ENCODE measurements around the gene GEMIN7.

The GEMIN7 gene, protein sequence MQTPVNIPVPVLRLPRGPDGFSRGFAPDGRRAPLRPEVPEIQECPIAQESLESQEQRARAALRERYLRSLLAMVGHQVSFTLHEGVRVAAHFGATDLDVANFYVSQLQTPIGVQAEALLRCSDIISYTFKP

GRCh38 chr19:45079063-45079910 lies at the start of gene GEMIN7:
Gene GEMIN7 (plus strand): TSS chr19:45079260. CDS start chr19:45090115, 10,855 bp downstream.
- peak; percentile 85 for DNase-seq (ENCODE audit: low spot score)

GRCh38 chr19:45030825-45031224 lies 48.2 kb upstream of the GEMIN7 start:
- no peak for DNase-seq (ENCODE audit: low spot score)

- DNase-seq (ENCODE audit: low spot score): no peak
Measured at GRCh38 chr19:45032421-45032820, 46.6 kb upstream of the GEMIN7 start.

- no peak for DNase-seq (ENCODE audit: low spot score)
Measured at GRCh38 chr19:45035755-45036154, 43.3 kb upstream of the GEMIN7 start.

DNA sequence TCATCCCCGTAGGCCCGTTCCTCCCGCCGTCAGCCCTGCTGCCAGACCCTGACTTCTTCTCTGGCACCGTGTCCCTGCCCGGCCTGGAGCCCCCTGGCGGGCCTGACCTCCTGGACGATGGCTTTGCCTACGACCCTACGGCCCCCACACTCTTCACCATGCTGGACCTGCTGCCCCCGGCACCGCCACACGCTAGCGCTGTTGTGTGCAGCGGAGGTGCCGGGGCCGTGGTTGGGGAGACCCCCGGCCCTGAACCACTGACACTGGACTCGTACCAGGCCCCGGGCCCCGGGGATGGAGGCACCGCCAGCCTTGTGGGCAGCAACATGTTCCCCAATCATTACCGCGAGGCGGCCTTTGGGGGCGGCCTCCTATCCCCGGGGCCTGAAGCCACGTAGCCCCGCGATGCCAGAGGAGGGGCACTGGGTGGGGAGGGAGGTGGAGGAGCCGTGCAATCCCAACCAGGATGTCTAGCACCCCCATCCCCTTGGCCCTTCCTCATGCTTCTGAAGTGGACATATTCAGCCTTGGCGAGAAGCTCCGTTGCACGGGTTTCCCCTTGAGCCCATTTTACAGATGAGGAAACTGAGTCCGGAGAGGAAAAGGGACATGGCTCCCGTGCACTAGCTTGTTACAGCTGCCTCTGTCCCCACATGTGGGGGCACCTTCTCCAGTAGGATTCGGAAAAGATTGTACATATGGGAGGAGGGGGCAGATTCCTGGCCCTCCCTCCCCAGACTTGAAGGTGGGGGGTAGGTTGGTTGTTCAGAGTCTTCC lies 41.5 kb upstream of the GEMIN7 start:
- no peak for DNase-seq (ENCODE audit: low spot score)

DNA sequence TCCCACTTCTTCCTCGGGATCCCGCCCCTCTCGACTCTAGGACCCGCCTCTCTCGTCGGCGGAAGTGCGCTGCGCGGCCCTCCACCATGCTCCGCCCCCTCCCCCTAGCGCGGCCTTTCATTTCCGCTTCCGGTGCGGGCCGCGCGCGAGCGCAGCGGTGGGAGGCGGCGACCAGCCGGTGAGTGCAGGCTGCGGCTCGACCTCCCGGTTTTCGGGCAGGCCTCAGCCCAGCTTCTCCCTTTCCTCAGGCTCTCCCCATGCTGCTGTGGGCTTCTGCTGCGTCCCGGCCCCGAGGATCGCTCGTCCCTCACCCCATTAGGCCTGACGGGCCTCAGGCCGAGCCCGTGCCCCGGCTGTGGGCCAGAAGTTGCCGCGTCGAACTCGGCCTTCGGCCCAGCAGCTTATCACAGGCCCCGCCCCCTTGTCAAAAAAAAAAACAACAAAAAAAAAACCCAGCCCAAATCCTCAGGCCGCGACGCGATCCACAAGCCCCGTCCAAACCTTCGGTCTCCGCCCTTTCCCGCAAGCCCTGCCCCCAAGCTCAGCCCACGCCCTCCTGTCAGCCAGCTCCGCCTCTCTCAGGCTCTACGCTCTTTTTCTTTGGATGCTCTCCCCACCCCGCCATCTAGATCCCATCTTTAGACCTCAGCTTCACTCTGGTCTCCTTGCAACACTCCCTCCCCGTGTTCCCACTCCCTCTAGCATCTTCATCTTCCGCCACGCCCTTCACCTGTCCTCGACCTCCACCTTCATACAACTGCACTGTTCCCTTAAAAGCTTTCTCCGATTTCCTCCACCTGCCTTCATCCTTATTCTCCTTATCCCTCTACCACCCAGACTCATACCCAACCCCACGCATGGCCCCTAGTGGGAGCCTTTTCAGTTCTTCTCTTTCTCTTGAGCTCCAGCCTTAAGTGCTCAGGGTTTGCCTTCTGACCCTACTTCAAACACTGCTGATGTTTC lies 39.8 kb upstream of the GEMIN7 start, which contains the start of gene CLASRP:
TSS of gene CLASRP (plus strand) at position 115 of the 963 bp plus-strand sequence. CDS start 1,168 bp downstream, outside the sequence.
- peak; percentile 93 for DNase-seq (ENCODE audit: low spot score)

- no peak for DNase-seq (ENCODE audit: low spot score)
Measured at GRCh38 chr19:45040059-45040771, 38.8 kb upstream of the GEMIN7 start.

- DNase-seq (ENCODE audit: low spot score): no peak
Measured at GRCh38 chr19:45041125-45041524, 37.9 kb upstream of the GEMIN7 start.

DNA sequence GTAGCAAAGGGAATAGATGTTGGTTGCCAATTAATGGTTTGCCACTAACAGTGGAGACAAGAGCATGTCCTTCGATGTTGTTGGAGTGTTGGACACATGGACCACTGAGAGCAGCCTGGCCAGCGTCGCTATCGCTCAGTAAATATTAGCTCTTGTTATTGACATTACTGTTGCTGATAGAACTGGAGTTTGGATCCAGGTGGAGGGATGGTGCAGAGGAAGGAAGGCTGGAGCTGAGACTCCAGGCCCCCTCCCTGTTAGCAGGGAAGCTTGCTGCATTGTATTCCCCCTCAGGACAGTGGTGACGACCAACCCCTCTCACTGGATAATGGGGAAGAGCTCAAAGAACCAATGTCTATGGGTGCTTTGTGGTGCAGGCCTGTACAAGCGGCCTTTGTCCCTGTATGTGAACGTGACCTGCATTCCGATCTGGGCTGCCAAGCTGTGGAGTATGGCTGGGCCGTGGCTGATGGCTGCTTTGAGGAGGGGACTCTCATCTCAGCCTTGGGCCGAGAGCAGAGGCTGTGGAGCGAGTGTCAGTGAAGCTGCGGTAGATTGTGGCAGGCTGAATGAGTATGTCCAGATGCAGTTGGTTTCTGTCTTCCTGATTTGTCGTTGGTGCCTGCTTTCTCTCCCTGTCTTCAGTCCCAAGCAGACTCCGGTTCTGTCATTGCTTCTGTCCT lies 33.2 kb upstream of the GEMIN7 start:
- DNase-seq (ENCODE audit: low spot score): no peak

DNA sequence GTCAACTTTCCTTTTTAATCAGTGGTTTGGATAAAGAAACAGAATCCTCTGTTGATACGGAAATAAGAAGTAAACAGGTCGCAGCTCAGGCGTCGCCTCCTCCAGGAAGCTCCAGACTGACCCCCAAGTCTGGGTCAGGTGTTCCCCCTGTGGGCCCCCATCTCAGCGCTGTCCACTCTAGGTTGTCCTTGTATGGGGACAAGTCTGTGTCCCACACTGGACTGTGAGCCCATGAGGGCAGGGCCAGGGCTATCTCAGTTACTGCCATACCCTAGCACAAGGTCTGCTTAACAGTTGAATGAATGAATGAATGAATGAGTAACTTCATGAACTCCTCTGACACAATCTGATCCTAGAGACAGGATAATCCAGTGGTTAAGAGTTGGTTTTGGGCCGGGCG lies 32.7 kb upstream of the GEMIN7 start:
- no peak for DNase-seq (ENCODE audit: low spot score)

- DNase-seq (ENCODE audit: low spot score): no peak
Measured at GRCh38 chr19:45047188-45047797, 31.8 kb upstream of the GEMIN7 start.

GRCh38 chr19:45049073-45049736 lies 29.9 kb upstream of the GEMIN7 start:
- DNase-seq (ENCODE audit: low spot score): no peak

GRCh38 chr19:45050036-45050435 lies 29.0 kb upstream of the GEMIN7 start:
- DNase-seq (ENCODE audit: low spot score): no peak

- no peak for DNase-seq (ENCODE audit: low spot score)
Measured at GRCh38 chr19:45051929-45052579, 27.0 kb upstream of the GEMIN7 start.

GRCh38 chr19:45056831-45057230 lies 22.2 kb upstream of the GEMIN7 start:
- no peak for DNase-seq (ENCODE audit: low spot score)

DNA sequence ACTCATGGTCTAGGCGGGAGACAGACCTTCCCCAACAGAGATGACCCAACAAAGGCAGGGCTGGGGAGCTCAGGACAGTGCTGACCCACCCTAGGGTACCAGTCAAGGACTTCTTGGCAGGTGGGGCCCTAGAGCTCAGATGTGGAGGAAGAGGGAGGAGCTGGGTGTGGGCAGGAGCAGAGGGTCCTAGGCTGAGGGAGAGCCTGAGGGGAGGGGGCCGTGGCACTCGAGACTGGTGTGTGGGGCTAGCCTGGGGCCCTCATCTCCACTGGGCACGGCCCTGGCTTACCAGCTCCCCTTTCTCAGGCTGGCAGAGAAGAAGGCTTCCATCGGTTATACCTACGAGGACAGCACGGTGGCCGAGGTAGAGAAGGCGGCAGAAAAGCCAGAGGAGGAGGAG lies 21.6 kb upstream of the GEMIN7 start:
- DNase-seq (ENCODE audit: low spot score): no peak

DNA sequence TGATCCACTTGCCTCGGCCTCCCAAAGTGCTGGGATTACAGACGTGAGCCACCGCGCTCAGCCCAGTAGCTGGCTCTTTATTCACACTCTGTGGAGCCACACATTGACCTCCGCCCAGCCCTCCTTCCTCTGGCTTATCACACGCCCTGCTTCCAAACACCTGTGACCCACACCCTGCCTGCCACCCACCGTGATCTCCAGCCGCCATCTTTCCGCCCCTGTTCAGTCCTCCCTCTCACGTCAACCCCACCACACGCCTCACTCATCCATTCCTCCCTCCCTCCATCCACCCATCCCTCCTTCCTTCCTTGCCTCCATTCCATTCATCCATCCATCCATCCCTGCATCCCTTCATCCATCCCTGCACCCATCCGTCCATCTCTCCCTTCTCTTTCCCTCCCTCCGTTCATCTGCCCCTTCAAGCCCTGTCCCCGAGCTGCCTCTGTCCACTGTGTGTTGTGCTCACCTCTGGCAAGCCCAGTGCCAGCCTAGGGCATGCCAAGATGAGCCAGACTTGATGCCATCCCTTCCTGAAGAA lies 20.4 kb upstream of the GEMIN7 start:
- DNase-seq (ENCODE audit: low spot score): no peak

DNA sequence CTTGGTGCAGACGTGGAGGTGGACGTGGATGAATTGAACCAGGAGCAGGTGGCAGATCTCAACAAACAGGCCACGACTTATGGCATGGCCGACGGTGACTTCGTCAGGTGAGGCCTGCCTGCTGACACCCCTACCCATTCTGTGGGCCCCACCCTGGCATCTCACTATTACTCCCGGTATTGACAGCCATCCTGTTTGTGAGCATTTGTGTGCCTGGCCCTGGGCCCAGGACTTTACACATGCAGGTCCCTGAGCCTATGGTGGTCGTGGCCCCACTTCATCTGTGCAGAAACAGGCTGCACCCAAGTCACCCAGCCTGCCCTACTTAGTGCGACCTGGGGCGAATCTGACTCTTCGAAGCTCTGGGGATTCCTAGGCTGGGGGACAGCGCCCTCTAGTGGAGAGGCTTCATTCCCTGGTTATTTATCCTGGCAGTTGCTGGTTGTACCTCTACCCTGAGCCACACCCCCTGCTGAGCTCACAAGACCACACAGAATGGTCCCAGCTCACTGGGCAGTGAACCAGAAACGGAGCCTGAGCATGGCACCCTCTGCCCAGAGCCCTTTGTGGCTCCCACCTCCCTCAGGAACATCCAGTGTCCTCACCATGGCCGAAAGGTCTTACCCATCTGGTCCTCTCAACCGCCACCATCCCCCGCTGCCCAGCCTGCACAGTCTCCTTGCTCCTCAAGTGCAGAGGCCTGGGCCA lies 19.6 kb upstream of the GEMIN7 start:
- peak; percentile 49 for DNase-seq (ENCODE audit: low spot score)

All from LoVo (cell line).